ENCODE results near the gene HNRNPR. TPM values are rescaled to one million over a fixed set of nuclear protein-coding genes. Genes with fewer than 3 reads are reported as not detected.
"Not testable (repeated sequence)": the region's sequence is repeated elsewhere in the genome, so short reads cannot be mapped to it uniquely, and the experiment has no call there.

Gene HNRNPR
- total RNA-seq (2014; rRNA removed; shearing (Covaris generic)): 101 and 130 TPM in 2 replicates

GRCh38 chr1:23344111-23344986, at the start of gene HNRNPR:
TSS of gene HNRNPR (minus strand) at chr1:23344284. CDS start at chr1:23341008, 3,276 bp downstream.
- DNase-seq (ENCODE audit: low spot score): peak; percentile 99

GRCh38 chr1:23393706-23394105, 49.6 kb upstream of the HNRNPR start:
- no peak for DNase-seq (ENCODE audit: low spot score)

DNA sequence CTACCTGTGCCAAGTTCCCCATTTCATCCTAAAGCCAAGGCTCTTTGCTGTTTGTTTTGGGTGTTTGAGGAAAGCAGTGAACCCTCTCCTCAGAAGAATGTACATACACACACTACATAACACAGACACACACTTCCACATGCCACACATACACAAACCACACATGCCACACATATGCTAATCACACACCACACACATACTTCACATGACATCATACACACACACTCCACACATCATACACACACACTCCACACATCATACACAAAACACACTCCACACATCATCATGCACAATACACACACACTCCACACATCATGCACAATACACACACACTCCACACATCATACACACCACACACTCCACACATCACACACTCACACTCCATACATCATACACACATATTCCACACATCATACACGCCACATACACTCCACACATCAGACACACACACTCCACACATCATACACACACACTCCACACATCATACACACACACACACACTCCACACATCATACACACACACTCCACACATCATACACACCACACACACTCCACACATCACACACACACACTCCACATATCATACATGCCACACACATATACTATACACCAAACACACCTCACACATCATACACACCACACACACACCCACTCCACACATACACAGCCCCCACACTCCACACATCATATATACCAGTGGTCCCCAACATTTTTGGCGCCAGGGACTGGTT, 48.2 kb upstream of the HNRNPR start:
- no peak for DNase-seq (ENCODE audit: low spot score)

DNA sequence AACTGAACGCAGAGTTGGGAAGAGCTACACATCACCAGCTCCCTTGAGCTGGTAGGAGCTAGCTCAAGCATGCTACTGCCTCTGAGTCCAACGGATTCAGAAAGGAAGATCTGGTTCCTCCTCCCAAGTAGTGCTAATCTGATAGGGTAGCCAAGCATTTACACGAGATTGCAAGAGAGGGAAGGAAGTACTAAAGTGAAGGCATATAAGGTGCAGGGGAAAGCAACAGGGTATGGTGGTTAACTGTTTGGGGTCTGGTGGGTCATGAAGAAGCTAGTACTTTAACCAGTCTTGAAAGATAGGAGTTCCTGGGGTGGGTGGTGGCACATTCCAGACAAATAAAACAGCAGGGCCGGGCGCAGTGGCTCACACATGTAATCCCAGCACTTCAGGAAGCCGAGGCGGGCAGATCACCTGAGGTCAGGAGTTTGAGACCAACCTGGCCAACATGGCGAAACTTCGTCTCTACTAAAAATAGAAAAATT, 45.8 kb upstream of the HNRNPR start:
- DNase-seq (ENCODE audit: low spot score): no peak

DNA sequence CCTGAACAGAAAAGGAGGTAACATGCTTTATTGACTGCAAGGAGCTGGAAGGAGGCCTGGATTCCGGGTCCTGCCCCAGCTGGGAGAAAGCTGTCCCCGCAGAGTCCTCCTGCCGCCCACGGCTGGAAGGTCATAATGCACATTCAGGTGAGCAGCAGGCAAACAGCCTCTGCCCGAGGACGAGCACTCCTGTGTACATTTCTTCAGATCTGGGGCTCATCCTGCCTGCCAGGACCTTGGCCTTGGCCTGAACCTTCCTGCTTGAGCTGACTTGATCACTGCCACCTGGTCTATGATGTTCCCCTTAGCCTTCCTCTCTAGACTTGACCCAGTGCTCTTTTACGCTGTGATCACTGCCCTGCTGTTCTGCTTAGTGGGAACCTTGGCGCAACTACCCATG, 43.4 kb upstream of the HNRNPR start:
- DNase-seq (ENCODE audit: low spot score): no peak

GRCh38 chr1:23385119-23385621, 41.1 kb upstream of the HNRNPR start:
- no peak for DNase-seq (ENCODE audit: low spot score)

GRCh38 chr1:23384312-23385058, 40.4 kb upstream of the HNRNPR start:
- DNase-seq (ENCODE audit: low spot score): peak; percentile 12

- DNase-seq (ENCODE audit: low spot score): no peak
Observed at GRCh38 chr1:23383577-23384311, 39.7 kb upstream of the HNRNPR start.

GRCh38 chr1:23381233-23381885, 37.3 kb upstream of the HNRNPR start:
- no peak for DNase-seq (ENCODE audit: low spot score)

- no peak for DNase-seq (ENCODE audit: low spot score)
Observed at GRCh38 chr1:23380719-23381118, 36.6 kb upstream of the HNRNPR start.

DNA sequence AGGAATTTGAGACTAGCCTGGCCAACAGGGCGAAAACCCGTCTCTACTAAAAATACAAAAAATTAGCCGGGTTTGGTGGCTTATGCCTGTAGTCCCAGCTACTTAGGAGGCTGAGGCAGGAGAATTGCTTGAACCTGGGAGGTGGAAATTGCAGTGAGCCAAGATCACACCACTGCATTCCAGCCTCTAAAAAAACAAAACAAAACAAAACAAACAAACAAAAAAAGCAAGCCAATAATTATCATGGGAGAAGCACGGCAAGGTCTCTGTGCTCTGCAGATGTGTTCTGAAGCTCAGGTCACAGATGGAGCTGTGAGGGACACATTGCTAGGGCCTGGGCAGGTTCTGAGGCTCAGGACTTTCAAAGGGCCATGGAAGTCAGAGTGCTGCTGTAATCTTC, 36.2 kb upstream of the HNRNPR start:
- DNase-seq (ENCODE audit: low spot score): not testable (repeated sequence)

DNA sequence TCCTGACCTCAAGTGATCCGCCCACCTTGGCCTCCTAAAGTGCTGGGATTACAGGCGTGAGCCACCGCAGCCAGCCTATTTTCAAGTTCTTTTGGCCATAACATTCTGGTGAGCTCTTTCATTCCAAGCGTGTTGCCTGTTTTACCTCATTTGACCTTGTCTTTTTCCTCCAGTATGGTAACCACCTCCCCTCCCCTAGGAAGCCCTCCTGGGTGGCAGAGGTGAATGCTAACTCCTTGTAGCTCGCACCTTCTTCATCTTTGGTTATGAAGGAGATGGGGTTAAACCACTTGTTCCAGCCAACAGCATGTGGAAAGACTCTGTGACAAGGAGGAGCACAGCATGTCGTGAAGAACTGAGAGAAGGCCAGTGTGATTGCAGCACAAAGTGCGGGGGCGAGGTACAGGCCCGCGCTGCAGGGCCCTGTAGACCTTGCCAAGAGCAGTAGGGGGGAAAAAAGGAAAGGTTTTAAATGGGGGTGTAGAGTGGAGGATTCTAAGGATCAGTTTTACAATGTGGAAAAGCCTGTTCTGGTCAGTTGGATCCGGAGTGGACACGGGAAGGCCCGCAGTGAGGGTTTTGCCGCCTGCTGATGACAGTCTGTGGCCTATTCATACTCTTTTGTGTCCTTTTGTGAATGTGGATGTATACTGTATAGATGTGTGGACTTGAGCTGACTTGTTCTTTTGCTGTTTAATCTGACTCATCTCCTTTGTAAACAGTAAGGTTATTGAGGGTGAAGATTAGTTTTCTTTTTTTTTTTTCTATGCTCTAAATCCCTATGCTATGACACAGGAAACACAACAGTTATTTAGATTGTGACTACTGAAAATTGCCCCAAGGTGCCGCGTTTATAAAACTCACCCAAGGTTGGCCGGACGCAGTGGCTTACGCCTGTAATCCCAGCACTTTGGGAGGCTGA, 33.1 kb upstream of the HNRNPR start:
- DNase-seq (ENCODE audit: low spot score): peak; percentile 73

DNA sequence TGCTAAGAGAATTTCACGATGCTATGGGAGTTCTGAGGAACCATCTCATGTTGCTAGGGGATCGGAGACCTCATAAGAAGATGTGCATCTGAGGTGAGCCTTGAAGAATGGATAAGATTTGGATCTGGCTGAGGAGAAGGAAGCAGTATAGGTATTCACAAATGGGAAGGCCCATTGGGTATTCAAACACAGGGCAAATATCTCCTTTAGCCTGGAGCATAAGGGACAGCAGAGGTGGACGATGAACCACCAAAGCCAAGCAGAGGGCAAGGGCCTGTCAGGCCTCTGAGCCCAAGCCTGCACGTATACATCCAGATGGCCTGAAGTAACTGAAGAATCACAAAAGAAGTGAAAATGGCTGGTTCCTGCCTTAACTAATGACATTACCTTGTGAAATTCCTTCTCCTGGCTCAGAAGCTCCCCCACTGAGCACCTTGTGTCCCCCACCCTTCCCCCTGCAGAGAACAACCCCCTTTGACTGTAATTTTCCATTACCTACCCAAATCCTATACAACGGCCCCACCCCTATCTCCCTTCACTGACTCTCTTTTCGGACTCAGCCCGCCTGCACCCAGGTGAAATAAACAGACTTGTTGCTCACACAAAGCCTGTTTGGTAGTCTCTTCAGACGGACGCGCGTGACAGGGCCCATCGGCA, 30.1 kb upstream of the HNRNPR start:
- DNase-seq (ENCODE audit: low spot score): not testable (repeated sequence)

- DNase-seq (ENCODE audit: low spot score): no peak
Observed at GRCh38 chr1:23371987-23372880, 28.1 kb upstream of the HNRNPR start.

GRCh38 chr1:23370709-23371584, 26.9 kb upstream of the HNRNPR start:
- peak; percentile 78 for DNase-seq (ENCODE audit: low spot score)

DNA sequence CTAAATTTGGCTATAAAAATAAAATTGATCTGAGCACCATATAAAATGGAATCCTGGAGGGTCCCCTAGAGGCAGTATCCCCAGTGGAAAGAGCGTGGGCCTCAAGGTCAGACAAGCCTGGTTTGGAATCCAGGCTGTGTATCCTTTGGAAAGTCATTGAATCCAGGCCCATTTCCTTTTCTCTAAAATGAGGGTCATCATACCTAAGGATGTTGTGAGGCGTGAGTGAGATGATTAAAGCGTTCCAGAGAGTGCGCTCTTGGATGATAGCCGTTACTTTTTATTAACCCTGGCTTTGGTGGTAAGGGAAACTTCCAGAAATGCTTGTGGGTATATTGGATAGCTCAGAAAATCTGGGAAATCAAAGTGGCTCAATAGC, 26.2 kb upstream of the HNRNPR start:
- no peak for DNase-seq (ENCODE audit: low spot score)

Measured in HT-29 (cell line).